Epithelial cell of umbilical artery (primary cell): ENCODE measurements around the gene RECK. TPM values are rescaled to one million over a fixed set of nuclear protein-coding genes. Genes with fewer than 3 reads are reported as not detected.

Source experiments
- total RNA-seq: library from RNA; depleted of rRNA; stranded (reverse); fragments of >200 nt; gene quantifications from 2 replicates; pipeline ENCODE4 v1.2.3, GENCODE V29; 2014

The RECK gene
- total RNA-seq: 9.1 and 14.7 TPM in 2 replicates

DNA sequence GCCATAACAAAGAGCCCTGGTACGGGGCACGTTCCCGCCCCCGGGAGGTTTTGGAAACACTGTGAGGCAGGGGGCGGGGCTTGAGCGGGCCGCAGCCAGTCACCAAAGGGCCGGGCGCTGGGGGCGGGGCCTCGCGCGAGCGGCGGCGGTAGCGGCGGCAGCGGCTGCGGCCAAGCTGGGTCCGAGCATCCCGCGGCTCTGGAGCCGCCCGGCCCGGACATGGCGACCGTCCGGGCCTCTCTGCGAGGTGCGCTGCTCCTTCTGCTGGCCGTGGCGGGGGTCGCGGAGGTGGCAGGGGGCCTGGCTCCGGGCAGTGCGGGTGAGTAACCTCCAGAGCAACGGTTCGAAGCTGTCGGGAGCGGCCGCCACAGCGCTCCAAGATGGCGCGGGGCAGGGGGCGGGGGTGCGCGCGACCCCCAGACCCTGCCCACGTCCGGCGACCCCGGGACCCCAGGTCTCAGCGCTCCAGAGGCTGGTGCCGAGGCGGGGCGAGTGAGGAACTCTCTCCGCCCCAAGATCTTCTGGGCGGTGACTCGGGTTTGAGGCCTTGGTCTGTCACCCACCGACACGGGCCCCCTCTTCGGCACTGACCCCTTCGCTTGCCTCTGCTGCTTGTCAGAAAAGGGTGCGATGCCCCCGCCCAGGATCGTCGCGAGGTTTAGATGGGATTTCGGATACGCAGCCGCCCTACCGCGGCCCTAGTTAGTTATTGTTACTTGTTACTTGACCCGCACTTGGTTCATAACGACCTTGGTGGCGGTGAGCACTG lies at the start of gene RECK:
Gene RECK (plus strand): TSS at position 134 of the 769 bp plus-strand sequence. CDS start 86 bp downstream, at position 220.

GRCh38 chr9:36136272-36136893 lies 99.7 kb downstream of the RECK start, which contains the start of gene GLIPR2:
GLIPR2 (plus strand) TSS chr9:36136733; CDS start chr9:36136779, 46 bp downstream.

DNA sequence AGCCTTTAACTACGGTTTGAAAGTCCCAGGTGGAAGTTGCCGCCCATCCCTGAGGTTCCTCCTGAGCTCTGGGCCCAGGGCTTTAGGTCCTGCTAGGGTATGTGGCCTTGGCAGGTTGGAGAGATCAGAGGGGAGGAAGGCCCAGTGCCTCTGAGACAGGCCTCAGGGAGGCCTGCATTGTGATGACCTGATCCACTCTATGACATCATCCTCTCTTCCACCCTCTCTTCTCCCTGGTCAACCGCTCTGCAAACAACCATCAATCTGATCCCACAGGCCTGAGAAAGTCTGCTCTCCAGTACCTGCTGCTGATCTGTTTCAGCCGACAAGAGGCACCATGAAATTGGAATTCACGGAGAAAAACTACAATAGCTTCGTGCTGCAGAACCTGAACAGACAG lies 132.5 kb downstream of the RECK start, which contains the start of gene CCIN:
Gene CCIN (plus strand): TSS at position 223 of the 400 bp plus-strand sequence. CDS start 115 bp downstream, at position 338.

Other genes starting within 250 kb of the RECK start
- gene NPR2, start 245.3 kb upstream of the RECK start, total RNA-seq: 11.4 and 19.5 TPM in 2 replicates
- gene SPAG8, start 224.7 kb upstream of the RECK start, total RNA-seq: 0.32 TPM in 1 of 2 replicates, not detected in the other
- gene HINT2, start 221.9 kb upstream of the RECK start, total RNA-seq: 22.1 and 23.6 TPM in 2 replicates
- not detected in 2 replicates for gene FAM221B, start 208.2 kb upstream of the RECK start, total RNA-seq
- under 0.01 and 0.91 TPM in 2 replicates for gene TMEM8B, start 207.7 kb upstream of the RECK start, total RNA-seq
- gene OR13J1, start 166.5 kb upstream of the RECK start, total RNA-seq: not detected in 2 replicates
- gene HRCT1, start 130.7 kb upstream of the RECK start, total RNA-seq: 0.76 and 3.2 TPM in 2 replicates
- gene SPAAR, start 127.4 kb upstream of the RECK start, total RNA-seq: 10.3 and 14.3 TPM in 2 replicates
- gene OR2S2, start 78.8 kb upstream of the RECK start, total RNA-seq: not detected in 2 replicates
- 34.4 and 46.0 TPM in 2 replicates for gene GLIPR2, start 99.8 kb downstream of the RECK start, total RNA-seq
- 1.3 and 3.8 TPM in 2 replicates for gene CCIN, start 132.5 kb downstream of the RECK start, total RNA-seq
- gene CLTA, start 154.0 kb downstream of the RECK start, total RNA-seq: 275 and 378 TPM in 2 replicates
- gene GNE, start 221.5 kb downstream of the RECK start, total RNA-seq: 14.3 and 20.1 TPM in 2 replicates